CD14-positive monocyte (primary cell): ENCODE measurements around the gene DNAJC19. TPM values are rescaled to one million over a fixed set of nuclear protein-coding genes. Genes with fewer than 3 reads are reported as not detected.
"Not testable (repeated sequence)": the region's sequence is repeated elsewhere in the genome, so short reads cannot be mapped to it uniquely, and the experiment has no call there.

Experiments used
- DNase-seq, 3 donors: peaks; one replicate each; pipeline ENCODE4 v3.0.0-alpha.2; 2011 to 2022
- H2AFZ ChIP-seq: 2 replicates; pipeline ENCODE4 v1.6.0; 2012; ENCODE audit warnings: mild to moderate bottlenecking, low read depth, low read length, inconsistent platforms; ENCODE audit not compliant: insufficient read depth, poor library complexity, severe bottlenecking
- H3K27ac ChIP-seq, 2 donors: 1 replicate in 1 of 2; 2 replicates in 1 of 2; pipeline ENCODE4 v1.5.1; 2012 to 2013; ENCODE audit warnings: low read length in 2 of 2, control low read depth in 1 of 2, inconsistent platforms in 1 of 2, low read depth in 1 of 2, mild to moderate bottlenecking in 1 of 2
- H3K27me3 ChIP-seq, 2 donors: one replicate each; pipeline versions ENCODE4 v1.6.0 to v1.6.1; 2011 to 2013; ENCODE audit warnings: low read length in 2 of 2; ENCODE audit not compliant: control insufficient read depth in 2 of 2, insufficient read depth in 2 of 2
- H3K36me3 ChIP-seq, 2 donors: replicated peaks in 1 of 2; 1 replicate in 1 of 2; 2 replicates in 1 of 2; pipeline versions ENCODE4 v1.5.1 to v1.6.1; 2012 to 2013; ENCODE audit warnings: low read length in 2 of 2, control low read depth in 1 of 2, inconsistent platforms in 1 of 2, mild to moderate bottlenecking in 1 of 2; ENCODE audit not compliant: insufficient read depth in 2 of 2, control insufficient read depth in 1 of 2
- H3K4me1 ChIP-seq, 2 donors: 1 replicate in 1 of 2; 2 replicates in 1 of 2; pipeline versions ENCODE4 v1.5.1 to v1.6.1; 2012 to 2013; ENCODE audit warnings: low read length in 2 of 2, control low read depth in 1 of 2, inconsistent platforms in 1 of 2, mild to moderate bottlenecking in 1 of 2, moderate library complexity in 1 of 2; ENCODE audit not compliant: insufficient read depth in 2 of 2, control insufficient read depth in 1 of 2
- H3K4me2 ChIP-seq: replicated peaks from 2 replicates; pipeline ENCODE3; 2012; ENCODE audit warnings: low read length, moderate library complexity, mild to moderate bottlenecking; ENCODE audit not compliant: poor library complexity, severe bottlenecking; ENCODE audit errors: extremely low read depth
- H3K4me3 ChIP-seq, 3 experiments: fragments of 200-600 bp in 1 of 3; sonication (generic) in 1 of 3; replicated peaks in 1 of 3; 1 replicate in 2 of 3; 2 replicates in 1 of 3; pipeline ENCODE4 v1.5.1; 2011 to 2013; ENCODE audit warnings: low read length in 3 of 3, mild to moderate bottlenecking in 3 of 3, control low read depth in 2 of 3, low read depth in 2 of 3, inconsistent platforms in 1 of 3, moderate library complexity in 1 of 3
- H3K79me2 ChIP-seq: 2 replicates; pipeline ENCODE4 v1.6.0; 2012; ENCODE audit warnings: mild to moderate bottlenecking, control low read depth, inconsistent platforms, low read length, moderate library complexity; ENCODE audit not compliant: insufficient read depth
- H3K9ac ChIP-seq: 2 replicates; pipeline ENCODE4 v1.6.0; 2017; ENCODE audit warnings: low read length, mild to moderate bottlenecking; ENCODE audit not compliant: insufficient read depth, poor library complexity, severe bottlenecking
- H3K9me3 ChIP-seq, 2 donors: replicated peaks in 1 of 2; 1 replicate in 1 of 2; 2 replicates in 1 of 2; pipeline versions ENCODE4 v1.5.1 to v1.6.1; 2012 to 2013; ENCODE audit warnings: low read length in 2 of 2, control low read depth in 1 of 2; ENCODE audit not compliant: control insufficient read depth in 1 of 2, insufficient read depth in 1 of 2
- H4K20me1 ChIP-seq: 2 replicates; pipeline ENCODE4 v1.6.0; 2012; ENCODE audit warnings: mild to moderate bottlenecking, low read length, control low read depth, moderate library complexity; ENCODE audit not compliant: insufficient read depth
- H3K27ac Mint-ChIP-seq, 7 donors: one replicate each; pipeline ENCODE4 v1.8.0; 2020; ENCODE audit warnings: mild to moderate bottlenecking in 7 of 7, mixed read lengths in 7 of 7, moderate library complexity in 6 of 7, inconsistent platforms in 2 of 7
- H3K27me3 Mint-ChIP-seq, 3 donors: one replicate each; pipeline ENCODE4 v1.8.0; 2021 to 2022; ENCODE audit warnings: low read depth in 3 of 3, mild to moderate bottlenecking in 3 of 3, mixed read lengths in 3 of 3, moderate library complexity in 3 of 3, inconsistent platforms in 1 of 3
- H3K36me3 Mint-ChIP-seq, 2 donors: one replicate each; pipeline ENCODE4 v1.8.0; 2020; ENCODE audit warnings: mixed read lengths in 2 of 2, inconsistent platforms in 1 of 2, mild to moderate bottlenecking in 1 of 2
- H3K4me1 Mint-ChIP-seq: one replicate; pipeline ENCODE4 v1.8.0; 2020; ENCODE audit warnings: mild to moderate bottlenecking, mixed read lengths
- H3K4me3 Mint-ChIP-seq, 2 donors: one replicate each; pipeline ENCODE4 v1.8.0; 2020; ENCODE audit warnings: mild to moderate bottlenecking in 2 of 2, mixed read lengths in 2 of 2, moderate library complexity in 1 of 2
- H3K9me3 Mint-ChIP-seq, 7 donors: one replicate each; pipeline ENCODE4 v1.8.0; 2020 to 2022; ENCODE audit warnings: mixed read lengths in 7 of 7, mild to moderate bottlenecking in 6 of 7, moderate library complexity in 6 of 7, inconsistent platforms in 2 of 7
- WGBS: methylation state at CpG from one replicate; pipeline ENCODE4 v1.1.5; 2013; ENCODE audit warnings: missing lambda C conversion rate; ENCODE audit not compliant: insufficient coverage; 5-methylcytosine and 5-hydroxymethylcytosine counted together
- intact Hi-C, 2 donors: fragments of 100-400 bp; cut with micrococcal nuclease; formaldehyde crosslinking; loops; one replicate each; pipeline versions ENCODE4 v1.15.0 to v1.15.1; 2023
- polyA plus RNA-seq, 3 donors: library from polyadenylated mRNA; depleted of rRNA in 1 of 3; unstranded in 2 of 3; stranded (reverse) in 1 of 3; fragments of 300-500 nt in 2 of 3; fragments of >200 nt in 1 of 3; fragmentation: Illumina TruSeq in 2 of 3; gene quantifications; 1 replicate in 2 of 3; 2 replicates in 1 of 3; pipeline ENCODE4 v1.2.3, GENCODE V29; 2012 to 2021
- TF ChIP-seq, protein P1 (sequence below): fragments of 200-600 bp; IDR thresholded peaks from one replicate; pipeline ENCODE4 v1.8.0; 2022; ENCODE audit warnings: antibody characterized with exemption, mild to moderate bottlenecking

Gene DNAJC19
- polyA plus RNA-seq, 3 donors = 10.7 to 44.7 (median 44.0) TPM

- Mint-ChIP-seq H3K9me3 (no peaks in the 10 kb centered on the region), H3K4me1 (peaks cover 16% of the 10 kb centered on the region), H3K36me3 (peaks cover 8 to 14% of the 10 kb centered on the region in 2 donors), H3K27me3 (peaks cover 2 to 12% (median 4%) of the 10 kb centered on the region in 3 donors), H3K4me3 (peak overlapping the region in 1 of 2 donors; percentile 87), H3K27ac (no peak overlapping the region)
- Histone ChIP-seq H3K79me2 (peaks cover 14% of the 10 kb centered on the region), H3K9ac (no peak overlapping the region), H3K36me3 (peaks cover 2 to 24% of the 10 kb centered on the region in 2 donors), H4K20me1 (no peaks in the 10 kb centered on the region), H3K4me1 (peaks cover 13 to 19% of the 10 kb centered on the region in 2 donors), H3K9me3 (no peaks in the 10 kb centered on the region), H3K27ac (no peak overlapping the region), H3K4me3 (peak overlapping the region; percentile 76 to 96 (median 90)), H3K4me2 (peak overlapping the region; percentile 86), H2AFZ (peak overlapping the region; percentile 94), H3K27me3 (no peaks in the 10 kb centered on the region)
- TF ChIP-seq, protein P1, sequence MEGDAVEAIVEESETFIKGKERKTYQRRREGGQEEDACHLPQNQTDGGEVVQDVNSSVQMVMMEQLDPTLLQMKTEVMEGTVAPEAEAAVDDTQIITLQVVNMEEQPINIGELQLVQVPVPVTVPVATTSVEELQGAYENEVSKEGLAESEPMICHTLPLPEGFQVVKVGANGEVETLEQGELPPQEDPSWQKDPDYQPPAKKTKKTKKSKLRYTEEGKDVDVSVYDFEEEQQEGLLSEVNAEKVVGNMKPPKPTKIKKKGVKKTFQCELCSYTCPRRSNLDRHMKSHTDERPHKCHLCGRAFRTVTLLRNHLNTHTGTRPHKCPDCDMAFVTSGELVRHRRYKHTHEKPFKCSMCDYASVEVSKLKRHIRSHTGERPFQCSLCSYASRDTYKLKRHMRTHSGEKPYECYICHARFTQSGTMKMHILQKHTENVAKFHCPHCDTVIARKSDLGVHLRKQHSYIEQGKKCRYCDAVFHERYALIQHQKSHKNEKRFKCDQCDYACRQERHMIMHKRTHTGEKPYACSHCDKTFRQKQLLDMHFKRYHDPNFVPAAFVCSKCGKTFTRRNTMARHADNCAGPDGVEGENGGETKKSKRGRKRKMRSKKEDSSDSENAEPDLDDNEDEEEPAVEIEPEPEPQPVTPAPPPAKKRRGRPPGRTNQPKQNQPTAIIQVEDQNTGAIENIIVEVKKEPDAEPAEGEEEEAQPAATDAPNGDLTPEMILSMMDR = no peak
- intact Hi-C loops = loop anchor here in 1 of 2 donors (5.0 kb wide), 1 partner anchor 73 kb away; no protein-coding TSS in a partner anchor
- WGBS = no CpG with 5 or more reads among the region's 2 CpGs
- DNase-seq = no peak
These were observed 969 bp upstream of the DNAJC19 start for GRCh38 chr3:180990505-180990904.

- H3K9ac ChIP-seq = no peak overlapping the region
- DNase-seq = no peak
- Mint-ChIP-seq H3K36me3 (peaks cover 10 to 19% of the 10 kb centered on the region in 2 donors), H3K27me3 (peaks cover 0 to 4% (median 0%) of the 10 kb centered on the region in 3 donors), H3K27ac (no peak overlapping the region), H3K4me3 (no peak overlapping the region), H3K9me3 (no peaks in the 10 kb centered on the region), H3K4me1 (peaks cover 16% of the 10 kb centered on the region)
- WGBS = no CpG with 5 or more reads among the region's 2 CpGs
- intact Hi-C loops = loop anchor here in 1 of 2 donors (5.0 kb wide), 1 partner anchor 75 kb away; the partner anchor contains the start of gene FXR1
- no peak overlapping the region for H3K4me3 ChIP-seq
- peaks cover 10 to 46% of the 10 kb centered on the region in 2 donors for H3K36me3 ChIP-seq
- H4K20me1 ChIP-seq = no peaks in the 10 kb centered on the region
- H3K4me2 ChIP-seq = no peak overlapping the region
- H3K27me3 ChIP-seq = no peaks in the 10 kb centered on the region
- no peak overlapping the region for H3K27ac ChIP-seq
- no peak overlapping the region for H2AFZ ChIP-seq
- TF ChIP-seq, protein P1 = no peak
- H3K4me1 ChIP-seq = peaks cover 13 to 19% of the 10 kb centered on the region in 2 donors
- no peaks in the 10 kb centered on the region for H3K9me3 ChIP-seq
- peaks cover 14% of the 10 kb centered on the region for H3K79me2 ChIP-seq
These were observed 2.2 kb downstream of the DNAJC19 start for GRCh38 chr3:180987344-180987743.

DNA sequence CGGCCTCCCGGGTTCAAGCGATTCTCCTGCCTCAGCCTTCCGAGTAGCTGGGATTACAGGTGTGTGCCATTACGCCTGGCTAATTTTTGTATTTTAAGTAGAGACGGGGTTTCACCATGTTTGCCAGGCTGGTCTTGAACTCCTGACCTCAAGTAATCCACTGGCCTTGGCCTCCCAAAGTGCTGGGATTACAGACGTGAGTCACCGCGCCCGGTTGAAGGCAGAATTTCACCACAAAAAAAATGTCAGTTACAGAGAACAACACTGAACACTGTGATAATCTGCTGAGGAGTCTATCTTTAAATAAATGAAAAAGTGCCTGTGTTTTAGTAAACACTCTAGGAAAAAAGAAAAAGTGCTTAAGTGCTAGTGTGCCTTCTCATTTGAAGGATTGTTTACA, 3.2 kb downstream of the DNAJC19 start:
- Mint-ChIP-seq H3K4me1 (peaks cover 16% of the 10 kb centered on the region), H3K27ac (peak overlapping the region in 1 of 7 donors; percentile 2), H3K36me3 (peaks cover 10 to 19% of the 10 kb centered on the region in 2 donors)
- not testable (repeated sequence) for H3K27ac ChIP-seq, H3K27me3 ChIP-seq, H3K4me3 ChIP-seq, H2AFZ ChIP-seq, DNase-seq, H4K20me1 ChIP-seq, H3K4me3 Mint-ChIP-seq, H3K9me3 Mint-ChIP-seq, H3K27me3 Mint-ChIP-seq, H3K9ac ChIP-seq, H3K9me3 ChIP-seq, H3K4me2 ChIP-seq
- intact Hi-C loops = loop anchor here in 1 of 2 donors (5.0 kb wide), 1 partner anchor 74 kb away; the partner anchor contains the start of gene FXR1
- Histone ChIP-seq H3K4me1 (peaks cover 13 to 19% of the 10 kb centered on the region in 2 donors), H3K79me2 (peaks cover 14% of the 10 kb centered on the region), H3K36me3 (peaks cover 10 to 55% of the 10 kb centered on the region in 2 donors)
- WGBS = 89% methylated on average over 4 of the region's 10 CpGs
